ENCODE data around the gene BAHCC1.

DNA sequence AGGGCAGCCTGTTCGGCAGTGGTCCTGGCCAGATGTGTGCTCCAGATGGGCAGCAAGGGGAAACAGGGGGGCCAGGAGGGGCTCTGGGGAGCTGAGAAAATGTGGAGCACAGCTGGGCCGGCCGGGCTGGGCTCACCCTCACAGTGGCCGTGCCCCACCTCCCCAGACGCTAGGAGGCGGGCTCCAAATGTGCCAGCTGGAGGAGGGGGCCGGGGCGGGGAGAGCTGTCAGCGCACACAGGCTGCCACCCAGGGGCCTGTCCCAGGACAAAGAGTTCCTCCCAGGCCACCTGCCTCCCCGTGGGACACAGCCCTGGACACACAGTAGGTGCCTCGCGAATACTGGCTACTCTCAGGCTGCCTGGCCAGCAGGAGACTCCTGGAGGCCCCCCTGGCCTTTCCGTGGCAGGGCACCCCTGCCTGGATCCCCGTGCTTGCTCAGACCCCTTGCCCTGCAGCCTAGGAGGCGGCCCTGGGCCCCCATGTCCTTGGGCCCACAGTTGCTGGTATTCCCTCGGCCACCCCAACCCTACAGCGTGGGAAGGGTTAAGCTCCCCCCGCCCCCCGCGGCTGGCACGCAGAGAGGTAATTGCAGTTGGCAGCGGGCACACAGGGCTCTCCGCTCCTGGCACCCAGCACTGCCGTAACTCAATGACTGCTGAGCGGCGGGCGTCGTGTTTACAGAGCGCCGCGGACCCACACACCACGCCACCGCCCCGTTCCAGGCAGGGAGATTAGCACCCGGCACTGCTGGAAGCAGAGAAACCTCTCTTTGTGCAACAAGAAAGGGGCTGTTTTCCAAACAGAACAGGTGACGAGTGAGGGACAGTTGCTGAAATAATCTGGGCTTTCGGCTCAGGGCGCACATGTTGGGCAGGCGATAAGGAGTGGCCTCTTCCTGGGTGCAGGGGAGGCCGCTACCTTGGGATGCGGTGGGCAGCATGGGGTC is 32.2 kb downstream of the BAHCC1 start:
- no peak for TF ChIP-seq MAX (IDR thresholded peaks at IDR 0.05)
- no peak for TF ChIP-seq FOSL1 (IDR thresholded peaks at IDR 0.05; ENCODE audit: insufficient read depth, low read depth, low read length)
- TF ChIP-seq EZH2 (IDR thresholded peaks at IDR 0.05; ENCODE audit: low read depth, low read length, severe bottlenecking): no peak
- TF ChIP-seq TAF1 (IDR thresholded peaks at IDR 0.05; ENCODE audit: low read depth, low read length): no peak
- TF ChIP-seq SP4 (IDR thresholded peaks at IDR 0.05; ENCODE audit: low read length): no peak
- TF ChIP-seq JUND (IDR thresholded peaks at IDR 0.05; ENCODE audit: low read length): no peak
- TF ChIP-seq, protein P1, sequence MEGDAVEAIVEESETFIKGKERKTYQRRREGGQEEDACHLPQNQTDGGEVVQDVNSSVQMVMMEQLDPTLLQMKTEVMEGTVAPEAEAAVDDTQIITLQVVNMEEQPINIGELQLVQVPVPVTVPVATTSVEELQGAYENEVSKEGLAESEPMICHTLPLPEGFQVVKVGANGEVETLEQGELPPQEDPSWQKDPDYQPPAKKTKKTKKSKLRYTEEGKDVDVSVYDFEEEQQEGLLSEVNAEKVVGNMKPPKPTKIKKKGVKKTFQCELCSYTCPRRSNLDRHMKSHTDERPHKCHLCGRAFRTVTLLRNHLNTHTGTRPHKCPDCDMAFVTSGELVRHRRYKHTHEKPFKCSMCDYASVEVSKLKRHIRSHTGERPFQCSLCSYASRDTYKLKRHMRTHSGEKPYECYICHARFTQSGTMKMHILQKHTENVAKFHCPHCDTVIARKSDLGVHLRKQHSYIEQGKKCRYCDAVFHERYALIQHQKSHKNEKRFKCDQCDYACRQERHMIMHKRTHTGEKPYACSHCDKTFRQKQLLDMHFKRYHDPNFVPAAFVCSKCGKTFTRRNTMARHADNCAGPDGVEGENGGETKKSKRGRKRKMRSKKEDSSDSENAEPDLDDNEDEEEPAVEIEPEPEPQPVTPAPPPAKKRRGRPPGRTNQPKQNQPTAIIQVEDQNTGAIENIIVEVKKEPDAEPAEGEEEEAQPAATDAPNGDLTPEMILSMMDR (IDR thresholded peaks at IDR 0.05; ENCODE audit: control extremely low read depth in 1 of 3, insufficient read depth in 1 of 3, low read depth in 1 of 3, low read length in 3 of 3): no peak
- no peak for TF ChIP-seq POLR2A (IDR thresholded peaks at IDR 0.05; ENCODE audit: control extremely low read depth in 1 of 2, low read depth in 2 of 2, low read length in 2 of 2)

Data from H1 (cell line).